NOMO-1 (cell line): Measurements from ENCODE around the gene MYO3A.
"Not testable (repeated sequence)": the region's sequence is repeated elsewhere in the genome, so short reads cannot be mapped to it uniquely, and the experiment has no call there.

Experiments used
- DNase-seq, 2 experiments: peaks; one replicate each; lab custom pipeline; 2025; ENCODE audit not compliant: unreplicated experiment in 2 of 2; lab: John Stamatoyannopoulos, UW

Gene MYO3A

DNA sequence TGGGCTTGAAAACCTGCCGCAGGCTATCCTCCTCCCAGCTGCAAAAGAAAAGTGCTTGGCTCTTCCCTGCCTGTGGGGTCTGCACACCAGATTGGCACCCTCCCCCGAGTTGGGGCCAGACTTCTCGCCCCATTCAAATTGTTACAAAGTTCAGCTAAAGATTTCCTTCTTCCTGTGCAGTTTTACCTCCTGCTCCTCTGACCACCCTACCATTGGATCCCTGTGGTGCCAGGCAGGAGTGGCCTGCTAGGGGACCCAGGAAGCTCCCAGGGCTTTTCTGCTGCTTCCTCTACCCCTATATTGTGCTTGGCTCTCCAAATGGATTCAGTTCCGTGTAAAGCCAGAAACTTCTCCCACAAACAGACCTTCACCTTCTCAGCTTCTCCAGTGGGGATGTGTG is 147.4 kb downstream of the MYO3A start:
- DNase-seq = no peak

DNA sequence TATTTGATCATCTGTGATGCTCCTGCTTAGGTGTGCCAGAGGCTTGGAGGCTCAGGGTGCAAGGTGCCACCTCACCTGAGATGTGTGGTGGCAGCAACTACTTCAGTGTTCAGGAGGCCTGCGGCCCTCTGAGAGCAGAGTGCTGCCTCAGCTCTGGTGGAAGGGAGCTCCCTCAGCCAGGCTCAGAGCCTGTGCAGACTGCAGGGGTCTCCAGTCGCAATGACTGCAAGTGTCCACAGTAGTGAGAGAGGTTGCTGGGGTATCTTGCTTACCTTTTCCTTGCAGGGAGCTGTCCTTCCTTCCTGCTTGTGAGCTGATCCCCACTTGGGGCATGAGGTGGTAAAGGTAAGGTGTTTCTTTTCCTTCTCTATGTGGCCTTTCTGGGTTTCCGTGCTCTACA is 151.5 kb downstream of the MYO3A start:
- DNase-seq = no peak

DNA sequence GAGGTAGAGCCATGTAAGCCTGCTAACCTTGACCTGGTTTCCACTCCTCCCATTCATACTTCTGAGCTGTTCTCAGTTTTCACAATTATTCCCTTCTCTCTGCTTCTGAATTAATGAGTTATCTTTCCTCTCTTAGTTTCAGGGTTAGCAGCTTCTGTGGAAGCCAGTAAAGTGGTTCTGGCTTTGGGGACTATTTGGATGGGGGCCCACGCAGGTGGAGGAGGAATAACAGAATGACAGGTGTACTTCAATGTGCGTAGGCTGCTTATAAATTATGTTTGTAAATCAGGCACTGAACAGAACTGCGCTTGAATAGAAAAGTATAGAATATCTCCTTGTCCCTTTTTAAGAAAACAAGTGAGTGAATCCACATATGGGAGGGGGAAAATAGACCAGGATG is 153.6 kb downstream of the MYO3A start:
- no peak for DNase-seq

DNA sequence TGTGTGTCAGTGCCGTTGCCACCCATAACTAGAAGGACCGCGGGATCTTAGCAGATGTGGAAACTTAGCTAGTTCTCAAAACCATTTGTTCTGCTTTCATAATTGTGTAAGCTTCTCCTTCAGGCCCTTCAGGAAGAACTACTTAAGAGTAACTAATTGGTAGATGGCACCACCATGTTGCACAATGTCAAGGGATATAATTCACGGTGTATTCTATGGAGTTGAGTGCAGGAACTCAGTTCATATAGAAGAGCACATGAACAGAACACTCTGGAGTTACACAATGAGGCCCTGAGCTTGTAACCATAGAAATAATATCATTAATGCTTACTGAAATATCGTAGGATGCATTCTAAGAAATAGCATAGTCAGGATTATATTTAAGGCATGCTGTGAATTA is 156.0 kb downstream of the MYO3A start:
- DNase-seq = peak; percentile 95 to 99

DNA sequence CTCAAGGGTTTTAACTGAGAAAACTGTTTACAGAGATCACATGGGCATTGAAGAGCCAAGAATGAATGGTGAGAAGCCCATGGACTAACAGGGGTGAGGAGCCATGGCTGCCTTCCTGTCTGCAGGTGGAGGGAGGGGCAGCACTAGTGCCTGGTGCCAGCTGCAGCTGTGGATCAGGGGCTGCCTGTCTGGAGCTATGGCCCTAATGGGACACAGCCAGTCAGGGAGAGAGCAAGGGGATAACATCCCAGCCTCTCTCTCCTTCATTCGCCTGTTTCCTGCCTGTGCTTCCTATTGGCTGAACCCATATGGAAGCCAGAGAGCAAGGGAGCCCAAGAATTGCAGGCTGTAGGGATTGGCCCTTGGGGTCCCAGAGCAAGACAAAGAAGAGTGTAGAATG is 156.7 kb downstream of the MYO3A start:
- DNase-seq = no peak

DNA sequence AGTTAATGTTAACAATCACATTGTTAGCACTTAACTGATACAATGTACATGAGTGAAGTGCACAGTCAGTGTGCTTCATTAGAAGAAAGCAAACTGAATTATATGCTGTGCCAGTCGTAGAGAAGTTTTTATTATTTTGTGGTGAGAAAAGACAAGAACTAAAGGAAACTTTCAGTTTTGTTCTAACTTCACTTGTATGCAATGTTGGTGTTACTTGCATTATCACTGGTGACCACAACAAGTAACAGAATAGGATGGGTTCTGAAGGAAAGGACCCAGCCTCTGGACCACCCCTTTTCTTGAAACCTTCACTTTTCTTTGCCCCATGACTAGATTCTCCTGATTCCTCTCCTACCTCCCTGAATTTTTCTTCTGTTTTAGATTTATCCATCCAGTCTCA is 159.2 kb downstream of the MYO3A start:
- no peak for DNase-seq

GRCh38 chr10:26095781-26096180 is 161.8 kb downstream of the MYO3A start:
- no peak for DNase-seq

DNA sequence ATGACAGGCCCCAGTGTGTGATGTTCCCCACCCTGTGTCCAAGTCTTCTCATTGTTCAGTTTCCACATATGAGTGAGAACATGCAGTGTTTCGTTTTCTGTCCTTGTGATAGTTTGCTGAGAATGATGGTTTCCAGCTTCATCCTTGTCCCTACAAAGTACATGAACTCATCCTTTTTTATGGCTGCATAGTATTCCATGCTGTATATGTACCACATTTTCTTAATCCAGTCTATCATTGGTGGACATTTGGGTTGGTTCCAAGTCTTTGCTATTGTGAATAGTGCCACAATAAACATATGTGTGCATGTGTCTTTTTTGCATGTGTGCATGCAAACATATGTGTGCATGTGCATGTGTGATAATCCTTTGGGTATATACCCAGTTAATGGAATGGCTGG is 163.5 kb downstream of the MYO3A start:
- DNase-seq = not testable (repeated sequence)

- peak in 1 of 2 experiments; percentile 34 for DNase-seq
Measured at GRCh38 chr10:26112532-26112931, 178.5 kb downstream of the MYO3A start.

- no peak for DNase-seq
Measured at GRCh38 chr10:26138613-26139012, 204.6 kb downstream of the MYO3A start.

DNA sequence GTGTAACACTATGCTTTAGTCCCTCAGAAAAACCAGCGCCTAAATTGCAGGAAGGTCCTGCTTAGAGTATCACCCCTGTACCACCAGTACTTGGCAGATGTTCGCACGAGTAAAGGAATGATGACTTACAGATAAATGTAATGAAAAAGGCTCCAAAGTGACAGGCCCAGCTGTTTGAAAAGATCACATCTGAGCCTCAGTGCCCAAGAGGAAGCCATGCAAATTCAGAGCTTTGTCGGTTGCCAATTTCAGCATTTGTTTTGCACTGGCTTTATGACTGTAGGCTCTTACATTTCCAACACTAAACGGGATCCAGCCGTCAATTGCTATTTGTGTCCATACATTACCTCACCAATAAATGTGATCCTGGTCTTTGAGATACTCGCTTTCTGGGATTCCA is 222.0 kb downstream of the MYO3A start:
- no peak for DNase-seq

- DNase-seq = no peak
Measured at GRCh38 chr10:26157734-26158133, 223.7 kb downstream of the MYO3A start.

DNA sequence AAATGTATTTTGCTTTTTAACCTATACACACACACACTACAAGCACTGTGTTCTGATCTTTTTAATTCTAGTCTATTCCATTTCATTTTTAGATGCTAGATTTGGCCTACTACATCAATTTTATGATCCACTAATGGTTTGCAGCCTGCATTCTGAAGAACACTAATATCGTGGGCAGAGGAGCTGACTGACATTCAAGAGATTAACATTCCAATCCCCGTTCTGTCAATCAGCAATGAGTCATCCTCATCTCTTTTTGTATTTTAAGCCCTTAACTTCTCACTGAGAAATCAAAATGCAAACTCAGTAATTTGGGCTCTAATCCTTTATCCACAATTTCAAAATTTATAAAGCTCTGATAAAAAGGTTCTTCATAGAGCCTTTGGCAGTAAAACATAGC is 235.4 kb downstream of the MYO3A start:
- no peak for DNase-seq

- no peak for DNase-seq
Measured at GRCh38 chr10:26172131-26172530, 238.1 kb downstream of the MYO3A start.

DNA sequence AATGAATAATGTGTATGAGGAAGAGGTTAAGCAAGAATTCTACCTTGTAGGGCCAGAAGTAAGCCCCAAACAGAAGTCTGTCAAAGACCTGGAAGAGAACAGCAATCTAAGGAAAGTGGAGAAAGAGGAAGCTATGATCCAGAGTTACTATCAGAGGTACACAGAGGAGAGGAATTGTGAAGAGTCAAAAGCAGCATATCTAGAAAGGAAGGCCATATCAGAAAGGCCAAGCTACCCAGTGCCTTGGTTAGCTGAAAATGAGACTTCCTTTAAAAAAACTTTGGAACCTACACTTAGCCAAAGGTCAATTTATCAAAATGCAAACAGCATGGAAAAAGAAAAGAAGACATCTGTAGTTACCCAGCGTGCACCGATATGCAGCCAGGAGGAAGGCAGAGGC is 239.8 kb downstream of the MYO3A start:
- DNase-seq = peak in 1 of 2 experiments; percentile 52

- DNase-seq = no peak
Measured at GRCh38 chr10:26177341-26177740, 243.3 kb downstream of the MYO3A start.

GRCh38 chr10:26194275-26194674 is 260.2 kb downstream of the MYO3A start:
- no peak for DNase-seq

DNA sequence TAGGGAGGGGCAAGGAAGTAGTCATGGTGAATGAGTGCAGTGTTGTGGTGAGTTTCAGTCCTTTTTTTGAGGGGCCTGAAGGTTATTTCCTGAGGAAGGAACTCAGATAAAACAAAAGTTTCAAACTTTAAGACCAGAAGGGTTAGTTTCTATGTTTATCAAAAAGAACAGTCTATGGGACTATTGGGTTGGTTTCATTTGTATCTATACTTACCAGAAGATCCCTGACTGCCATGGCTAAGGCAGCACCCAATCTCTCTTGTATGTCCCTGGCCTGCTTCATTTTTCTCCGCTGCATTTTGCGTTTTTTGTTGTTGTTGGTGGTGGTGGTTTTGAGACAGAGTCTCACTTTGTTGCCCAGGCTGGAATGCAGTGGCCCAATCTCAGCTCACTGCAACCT is 263.2 kb downstream of the MYO3A start:
- no peak for DNase-seq

DNA sequence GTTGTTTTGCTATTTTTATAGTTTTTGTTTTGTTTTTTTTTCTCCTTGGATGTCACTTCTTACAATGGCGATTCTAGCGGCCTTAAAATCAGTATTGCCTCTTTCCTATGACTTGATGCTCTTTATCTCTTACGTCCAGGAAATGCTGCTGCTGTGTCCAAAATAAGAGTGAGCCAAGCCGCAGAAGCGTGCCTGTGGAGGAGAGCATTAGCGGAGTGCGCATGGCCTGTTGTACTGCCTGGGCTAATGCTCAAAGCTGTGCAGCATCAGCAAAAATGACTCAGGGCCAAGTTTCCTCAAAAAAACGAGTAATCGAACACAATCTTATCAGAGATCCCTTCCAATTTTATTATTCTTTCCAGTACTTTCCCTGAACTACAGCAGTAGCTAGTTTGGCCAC is 264.1 kb downstream of the MYO3A start:
- DNase-seq = no peak

GRCh38 chr10:26199841-26200240 is 265.8 kb downstream of the MYO3A start:
- no peak for DNase-seq

- DNase-seq = no peak
Measured at GRCh38 chr10:26205223-26205622, 271.2 kb downstream of the MYO3A start.

- no peak for DNase-seq
Measured at GRCh38 chr10:26211781-26212444, 277.9 kb downstream of the MYO3A start.

- DNase-seq = no peak
Measured at GRCh38 chr10:26212511-26212910, 278.5 kb downstream of the MYO3A start.
